CD4-positive, alpha-beta T cell treated with Interleukin-15 for 1 hour (primary cell): Measurements from ENCODE around the gene MAOB.
"Not testable (repeated sequence)": the region's sequence is repeated elsewhere in the genome, so short reads cannot be mapped to it uniquely, and the experiment has no call there.

Experiments used
- DNase-seq: peaks from one replicate; pipeline ENCODE4 v3.0.0-alpha.2; 2020

MAOB gene

DNA sequence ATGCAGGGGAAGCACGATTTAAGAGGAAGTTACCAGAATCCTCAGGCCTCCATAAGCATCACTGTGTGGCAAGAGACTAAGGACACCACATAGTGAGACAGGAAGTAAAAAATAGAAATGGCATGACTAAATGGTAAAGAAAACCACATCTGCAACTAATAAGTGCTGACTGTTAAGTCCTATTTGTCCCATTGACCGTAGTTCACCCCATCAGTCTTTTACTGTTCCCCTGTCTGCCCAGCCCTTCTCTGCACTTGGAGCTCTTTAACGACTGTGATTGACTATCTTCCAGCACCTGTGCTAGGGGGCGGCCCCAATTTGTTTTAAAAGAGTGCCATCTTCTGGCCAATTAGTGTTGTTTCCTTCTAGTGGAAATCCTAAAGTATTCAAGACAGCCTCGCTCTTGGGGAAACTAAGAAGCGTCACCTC, 132.0 kb downstream of the MAOB start:
- DNase-seq = peak; percentile 48

DNA sequence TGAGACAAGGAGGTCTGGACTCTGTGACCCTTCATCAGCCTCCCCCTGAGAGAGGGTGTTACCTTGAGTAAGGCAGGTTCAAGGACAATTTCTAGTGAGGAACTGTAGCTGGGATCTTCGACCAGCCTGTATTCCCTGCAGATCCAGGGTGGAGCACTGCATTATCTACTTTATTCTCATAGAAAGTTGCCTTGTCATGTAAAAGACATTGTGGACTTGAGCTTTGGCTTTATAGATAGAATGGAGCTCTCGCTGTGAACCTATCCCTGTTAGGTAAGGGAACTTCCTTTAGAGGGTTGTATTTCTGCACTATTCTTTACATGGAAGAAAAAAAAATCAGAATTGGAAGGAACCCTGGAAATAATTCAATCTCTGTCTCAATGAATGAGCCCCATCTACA, 134.8 kb downstream of the MAOB start:
- DNase-seq = no peak

DNA sequence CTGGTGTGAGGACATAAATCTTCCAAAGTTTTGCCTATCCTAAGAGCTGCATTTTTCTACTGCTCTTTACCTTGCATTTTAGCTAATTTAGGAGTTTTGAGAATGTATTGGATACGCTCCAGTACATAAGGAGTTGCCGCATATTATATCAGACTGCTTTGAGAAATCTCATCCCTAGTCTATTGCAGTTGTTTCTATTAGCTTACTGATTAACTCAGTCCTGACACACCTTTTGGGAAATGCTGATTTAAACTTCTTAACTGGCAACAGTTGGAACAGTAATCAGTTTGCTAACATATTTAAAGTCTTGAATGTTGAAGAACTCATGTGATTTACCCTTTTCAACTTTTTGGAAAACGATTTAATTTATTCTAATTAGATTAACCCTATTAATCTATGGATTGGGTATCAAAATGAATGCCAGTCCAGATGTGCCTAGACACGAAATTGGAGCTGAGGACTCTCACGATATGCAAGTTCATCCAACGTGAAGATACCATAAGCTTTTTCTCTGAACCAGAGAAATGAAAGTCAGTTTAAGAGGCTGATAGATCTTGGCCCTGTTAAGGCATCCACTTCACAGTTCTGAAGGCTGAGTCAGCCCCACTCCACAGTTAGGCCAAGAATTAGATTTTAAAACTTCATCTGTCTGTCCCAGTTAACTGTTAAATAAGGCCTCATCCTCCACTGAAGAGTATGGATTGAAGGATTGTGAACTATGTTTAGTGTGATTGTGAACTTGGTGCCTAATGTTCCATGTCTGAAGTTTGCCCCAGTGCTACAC, 136.1 kb downstream of the MAOB start:
- DNase-seq = no peak

DNA sequence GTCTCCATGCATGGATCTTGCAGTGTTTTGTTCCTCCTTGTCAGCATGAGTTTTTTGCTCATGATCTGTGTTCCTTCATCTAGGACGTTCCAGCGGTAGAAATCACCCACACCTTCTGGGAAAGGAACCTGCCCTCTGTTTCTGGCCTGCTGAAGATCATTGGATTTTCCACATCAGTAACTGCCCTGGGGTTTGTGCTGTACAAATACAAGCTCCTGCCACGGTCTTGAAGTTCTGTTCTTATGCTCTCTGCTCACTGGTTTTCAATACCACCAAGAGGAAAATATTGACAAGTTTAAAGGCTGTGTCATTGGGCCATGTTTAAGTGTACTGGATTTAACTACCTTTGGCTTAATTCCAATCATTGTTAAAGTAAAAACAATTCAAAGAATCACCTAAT, 138.0 kb downstream of the MAOB start:
- DNase-seq = no peak

DNA sequence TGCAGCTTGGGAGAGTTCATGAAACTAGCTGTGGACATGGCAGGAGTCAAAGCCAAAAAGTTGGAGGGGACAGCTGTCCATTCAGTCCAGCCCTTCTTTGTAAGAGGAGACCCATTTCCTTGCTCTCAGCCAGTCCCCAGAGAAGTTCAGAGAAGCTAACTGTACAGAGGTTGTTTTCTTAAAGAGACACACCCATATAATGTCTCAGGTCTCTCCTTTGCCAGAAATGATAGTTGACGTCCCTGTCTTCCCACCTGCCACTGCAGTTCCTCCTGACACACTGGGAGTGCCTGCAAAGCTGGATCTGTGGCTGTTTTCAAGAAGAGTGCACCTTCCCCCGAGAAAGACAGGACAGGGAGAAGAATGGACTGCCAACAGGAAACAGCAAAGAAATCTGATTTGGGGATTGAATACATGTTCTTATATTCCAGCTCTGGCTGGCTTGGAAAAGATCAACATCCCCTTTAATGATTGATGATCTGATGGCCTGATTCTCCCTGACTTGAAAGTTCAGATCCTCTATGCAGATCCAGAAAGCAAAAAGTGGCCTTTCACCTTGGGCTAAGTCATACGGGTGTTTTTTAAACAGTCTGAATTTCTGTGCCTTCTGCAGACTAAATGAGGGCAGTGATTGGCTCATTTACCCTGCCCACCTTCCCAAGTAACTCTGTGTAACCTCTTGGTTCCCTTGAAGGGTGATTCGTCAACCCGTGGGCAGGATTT, 139.0 kb downstream of the MAOB start:
- no peak for DNase-seq

DNA sequence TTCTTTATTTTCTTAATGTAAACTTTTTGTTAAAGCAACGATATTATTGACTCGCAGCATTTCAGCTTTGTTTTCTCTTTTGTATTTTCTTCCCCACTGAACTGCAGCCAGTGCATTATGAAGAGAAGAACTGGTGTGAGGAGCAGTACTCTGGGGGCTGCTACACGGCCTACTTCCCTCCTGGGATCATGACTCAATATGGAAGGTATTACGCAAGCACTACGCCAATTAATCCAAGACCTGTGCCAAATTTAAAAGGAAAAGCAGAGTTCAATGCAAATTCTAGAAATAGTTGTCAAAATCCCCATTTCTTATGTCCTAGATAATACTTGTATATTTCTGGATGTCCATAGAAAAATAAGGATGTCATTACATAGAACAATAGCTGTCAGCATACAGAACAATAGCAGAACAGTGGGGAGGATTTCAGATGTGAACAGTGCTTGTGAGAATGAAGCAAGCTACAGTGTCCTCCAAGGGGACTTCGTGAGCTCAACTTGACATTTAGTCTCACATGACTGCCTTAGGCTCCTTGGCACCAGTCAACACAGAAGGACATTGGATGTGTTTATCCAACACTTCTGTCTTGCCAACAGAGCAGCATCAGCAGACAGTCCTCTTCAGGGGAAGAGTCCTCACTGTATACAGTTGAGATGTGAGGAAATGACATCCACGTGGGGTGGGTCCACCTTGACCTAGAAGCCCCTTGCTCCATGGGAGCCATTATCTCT, 140.2 kb downstream of the MAOB start:
- no peak for DNase-seq

DNA sequence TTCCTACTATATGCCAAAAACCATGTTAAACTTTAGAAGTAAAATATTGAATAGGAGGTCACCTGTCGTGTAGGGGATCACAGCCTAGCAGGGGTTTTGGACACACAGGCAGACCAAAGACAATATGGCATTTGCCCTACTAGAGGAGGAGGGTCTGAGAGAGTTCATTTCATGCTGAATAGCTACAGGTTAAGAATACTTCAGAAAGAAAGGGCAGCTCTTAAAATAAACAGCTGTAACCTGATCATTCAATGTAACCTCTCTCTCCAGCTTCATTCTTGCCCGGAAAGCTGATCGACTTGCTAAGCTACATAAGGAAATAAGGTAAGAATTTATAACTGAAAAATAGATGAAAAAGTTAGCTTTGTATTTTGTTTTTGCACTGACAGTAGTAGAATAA, 146.3 kb downstream of the MAOB start:
- no peak for DNase-seq

DNA sequence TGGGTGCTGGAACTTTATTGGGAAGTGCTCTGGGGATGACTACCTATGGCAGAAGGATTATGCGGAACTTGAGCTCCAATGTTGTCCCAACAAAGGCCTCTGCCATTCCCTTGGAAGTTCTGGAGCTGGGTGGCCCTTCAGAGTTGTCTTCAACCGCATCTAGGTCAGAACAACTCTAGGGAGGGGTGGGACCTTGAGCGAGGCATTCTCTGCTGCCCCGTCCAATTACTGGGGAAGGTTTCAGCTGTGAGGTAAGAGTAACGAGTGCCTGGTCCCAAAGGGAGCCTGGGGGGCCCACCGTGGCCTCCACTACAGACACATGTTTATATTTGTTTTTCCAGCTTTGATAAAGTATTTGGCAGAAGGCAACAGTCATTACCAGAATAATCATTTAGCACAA, 146.7 kb downstream of the MAOB start:
- DNase-seq = no peak

DNA sequence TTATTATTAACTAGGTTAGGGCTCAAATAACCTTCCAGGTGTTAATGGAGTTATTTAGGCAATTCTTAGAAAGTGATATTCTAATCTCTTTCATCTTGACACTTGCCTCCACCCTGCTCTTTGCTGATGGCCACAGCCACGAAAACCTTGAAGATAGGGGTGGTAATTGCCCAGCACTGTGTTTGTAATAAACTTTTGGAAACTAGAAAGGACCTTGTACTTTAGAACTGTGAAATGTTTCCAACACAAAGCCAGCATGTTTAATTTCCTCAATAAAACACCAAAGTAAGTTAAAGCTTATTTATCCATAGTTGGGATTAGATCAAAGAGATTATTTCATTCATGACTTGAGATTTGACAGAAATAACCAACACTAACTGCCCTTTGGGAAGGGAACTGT, 147.8 kb downstream of the MAOB start:
- DNase-seq = no peak

DNA sequence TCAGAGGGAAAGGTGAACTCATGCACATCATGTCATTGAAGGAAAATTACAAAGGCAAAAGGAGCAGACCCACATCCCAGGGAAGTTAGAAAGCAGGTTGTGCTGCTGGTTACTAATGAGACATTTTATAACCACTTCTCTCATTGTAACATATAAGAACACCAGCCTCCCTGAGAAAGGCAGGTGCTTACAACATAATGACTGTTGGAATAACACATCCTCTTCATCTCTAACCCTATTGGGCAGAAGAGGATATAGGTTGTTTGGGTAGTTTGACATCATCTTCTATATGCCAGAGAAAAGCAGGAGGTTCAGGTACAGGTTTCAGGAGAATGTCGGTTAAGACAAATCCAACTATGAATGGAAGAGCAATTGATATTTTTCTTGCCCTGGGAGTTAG, 148.6 kb downstream of the MAOB start:
- DNase-seq = no peak

DNA sequence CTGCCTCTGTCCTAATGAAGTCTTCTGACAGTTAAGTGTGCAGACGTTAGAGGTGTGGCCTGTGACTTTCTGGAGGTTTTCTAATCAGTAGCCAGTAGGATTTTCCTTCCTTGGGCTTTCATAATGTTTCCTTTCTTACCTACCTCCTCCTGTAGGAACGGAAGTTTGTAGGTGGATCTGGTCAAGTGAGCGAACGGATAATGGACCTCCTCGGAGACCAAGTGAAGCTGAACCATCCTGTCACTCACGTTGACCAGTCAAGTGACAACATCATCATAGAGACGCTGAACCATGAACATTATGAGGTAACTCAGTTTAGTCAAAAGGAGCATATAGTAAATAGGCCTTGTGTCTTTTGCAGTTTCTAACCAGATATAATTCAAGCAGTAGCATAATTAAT, 151.2 kb downstream of the MAOB start:
- no peak for DNase-seq

DNA sequence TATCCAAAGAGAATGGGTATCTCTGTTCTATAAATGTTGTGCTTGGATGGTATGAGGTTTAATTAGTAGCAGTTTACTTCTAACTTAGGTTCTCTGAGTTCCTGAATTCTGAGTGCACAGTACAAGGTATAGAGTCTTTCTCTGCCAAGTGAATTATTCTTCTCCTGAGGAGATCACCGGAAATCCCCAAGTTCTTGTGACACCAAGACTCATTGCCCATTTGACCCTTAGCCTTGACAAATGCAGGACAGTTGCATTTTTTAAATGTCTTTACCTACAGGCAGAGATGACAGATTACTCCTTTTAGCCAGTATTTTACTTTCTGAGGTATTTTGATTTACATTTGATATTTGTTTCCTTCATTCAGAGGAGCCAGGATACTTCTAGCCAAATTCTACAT, 153.3 kb downstream of the MAOB start:
- DNase-seq = no peak

DNA sequence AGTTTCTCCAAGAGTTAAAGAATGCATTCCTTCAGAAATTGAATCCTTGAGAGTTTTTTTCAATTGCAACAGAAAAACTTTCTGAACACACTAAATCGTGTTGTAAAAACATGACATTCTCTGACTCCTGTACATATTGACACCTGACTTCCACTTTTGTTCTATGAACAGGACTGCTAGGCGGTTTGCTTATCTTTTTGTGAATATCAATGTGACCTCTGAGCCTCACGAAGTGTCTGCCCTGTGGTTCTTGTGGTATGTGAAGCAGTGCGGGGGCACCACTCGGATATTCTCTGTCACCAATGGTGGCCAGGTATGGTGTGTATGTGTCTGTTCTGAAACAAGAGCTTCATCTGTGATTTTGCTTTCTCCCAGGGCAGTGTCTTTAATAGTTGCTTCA, 154.2 kb downstream of the MAOB start:
- DNase-seq = no peak

DNA sequence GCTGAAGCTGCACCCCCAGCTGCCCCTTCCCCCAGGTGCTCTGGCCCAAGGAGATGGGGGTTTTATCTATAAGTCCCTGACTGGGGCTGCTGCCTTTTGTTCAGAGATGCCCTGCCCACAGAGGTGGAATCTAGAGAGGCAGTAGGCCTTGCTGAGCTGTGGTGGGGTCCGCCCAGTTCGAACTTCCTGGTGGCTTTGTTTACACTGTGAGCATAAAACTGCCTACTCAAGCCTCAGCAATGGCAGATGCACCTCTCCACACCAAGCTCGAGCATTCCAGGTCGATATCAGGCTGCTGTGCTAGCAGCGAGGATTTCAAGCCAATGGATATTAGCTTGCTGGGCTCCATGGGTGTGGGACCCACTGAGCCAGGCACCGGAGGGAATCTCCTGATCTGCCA, 155.0 kb downstream of the MAOB start:
- not testable (repeated sequence) for DNase-seq

DNA sequence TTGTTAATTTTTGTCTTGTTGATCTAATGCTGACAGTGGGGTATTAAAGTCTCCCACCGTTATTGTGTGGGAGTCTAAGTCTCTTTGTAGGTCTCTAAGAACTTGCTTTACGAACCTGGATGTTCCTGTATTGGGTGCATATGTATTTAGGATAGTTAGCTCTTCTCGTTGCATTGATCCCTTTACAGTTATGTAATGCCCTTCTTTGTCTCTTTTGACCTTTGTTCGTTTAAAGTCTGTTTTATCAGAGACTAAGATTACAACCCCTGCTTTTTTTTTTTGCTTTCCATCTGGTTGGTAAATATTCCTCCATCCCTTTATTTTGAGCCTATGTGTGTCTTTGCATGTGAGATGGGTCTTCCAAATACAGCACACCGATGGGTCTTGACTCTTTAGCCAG, 157.0 kb downstream of the MAOB start:
- DNase-seq = not testable (repeated sequence)

DNA sequence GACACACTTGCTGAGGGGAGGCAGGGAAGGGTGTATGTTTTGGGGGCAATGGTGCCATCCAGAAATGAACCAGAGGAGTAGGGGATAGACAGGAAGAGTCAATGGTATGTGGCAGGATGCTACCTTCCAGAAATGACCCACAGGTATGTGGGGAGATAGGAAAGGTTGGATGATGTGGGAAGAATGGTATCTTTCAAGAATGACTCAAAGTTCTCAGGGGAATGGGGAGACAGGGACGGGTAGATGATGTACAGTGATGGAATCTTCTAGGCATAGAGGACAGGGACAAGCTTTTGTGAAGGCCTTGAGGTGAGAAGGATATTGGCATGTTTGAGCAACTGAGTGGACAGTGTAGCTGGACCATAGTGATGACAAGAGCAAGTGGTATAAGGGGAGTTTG, 161.3 kb downstream of the MAOB start:
- DNase-seq = no peak

DNA sequence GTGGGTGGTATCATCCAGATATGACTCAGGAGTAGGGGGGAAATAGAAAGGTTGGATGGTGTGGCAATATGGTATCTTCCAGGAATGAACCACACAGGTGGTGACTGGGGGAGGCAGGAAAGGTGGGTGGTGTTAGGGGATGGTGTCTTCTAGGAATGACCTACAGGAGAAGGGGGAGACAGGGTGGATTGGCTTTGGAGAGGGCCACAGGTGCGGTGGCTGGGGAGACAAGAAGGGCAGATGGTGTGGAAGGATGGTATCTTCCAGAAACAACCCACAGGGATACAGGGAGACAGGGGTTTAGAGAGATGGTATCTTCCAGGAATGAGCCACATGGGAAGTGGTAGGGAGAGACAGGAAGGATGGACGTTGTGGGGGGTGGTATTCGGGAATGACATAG, 162.2 kb downstream of the MAOB start:
- DNase-seq = no peak

DNA sequence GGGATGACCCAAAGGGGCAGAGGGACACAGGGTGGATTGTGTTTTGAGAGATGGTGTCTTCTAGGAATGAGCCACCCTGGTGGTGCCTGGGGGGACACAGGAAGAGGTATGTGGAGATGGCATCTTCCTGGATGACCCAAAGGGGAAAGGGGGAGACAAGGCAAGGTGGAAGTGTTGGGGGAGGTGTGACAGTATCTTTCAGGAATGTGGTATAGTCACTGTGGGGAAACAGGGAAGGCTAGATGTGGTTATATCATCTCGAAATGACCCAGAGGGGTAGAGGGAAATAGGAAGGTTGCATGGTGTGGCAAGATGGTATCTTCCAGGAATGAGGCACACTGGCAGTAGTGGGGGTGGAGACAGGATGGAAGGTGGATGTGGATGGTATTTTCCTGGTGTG, 163.3 kb downstream of the MAOB start:
- no peak for DNase-seq

DNA sequence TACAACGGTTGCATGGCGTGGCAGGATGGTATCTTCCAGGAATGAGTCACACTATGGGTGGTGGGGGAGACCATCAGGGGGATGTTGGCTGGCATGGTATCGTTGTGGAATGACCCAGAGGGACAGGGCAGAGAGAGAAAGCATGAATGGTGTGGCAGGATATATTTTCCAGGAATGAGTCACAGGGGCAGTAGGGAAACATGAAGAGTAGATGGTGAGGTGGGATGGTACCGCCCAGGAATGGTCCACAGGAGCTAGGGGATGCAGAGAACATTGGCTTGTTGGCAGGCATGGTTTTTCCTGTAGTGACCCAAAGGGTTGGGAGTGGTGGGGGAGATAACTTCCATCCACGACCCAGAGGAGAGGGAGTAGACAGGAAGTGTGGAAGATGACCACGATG, 163.7 kb downstream of the MAOB start:
- no peak for DNase-seq

DNA sequence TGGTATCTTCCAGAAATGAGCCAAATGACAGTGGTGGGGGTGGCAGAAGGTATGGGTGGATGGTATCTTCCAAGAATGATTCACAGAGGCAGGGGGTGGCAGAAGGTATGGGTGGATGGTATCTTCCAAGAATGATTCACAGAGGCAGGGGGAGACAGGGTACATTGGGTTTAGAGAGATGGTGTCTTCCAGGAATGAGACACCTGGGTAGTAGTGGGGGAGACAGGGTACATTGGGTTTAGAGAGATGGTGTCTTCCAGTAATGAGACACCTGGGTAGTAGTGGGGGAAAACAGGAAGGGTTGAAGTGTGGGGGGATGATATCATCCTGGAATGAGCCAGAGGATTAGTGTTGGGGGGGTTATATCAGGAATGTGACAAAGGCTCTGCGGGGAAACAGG, 164.2 kb downstream of the MAOB start:
- DNase-seq = no peak

DNA sequence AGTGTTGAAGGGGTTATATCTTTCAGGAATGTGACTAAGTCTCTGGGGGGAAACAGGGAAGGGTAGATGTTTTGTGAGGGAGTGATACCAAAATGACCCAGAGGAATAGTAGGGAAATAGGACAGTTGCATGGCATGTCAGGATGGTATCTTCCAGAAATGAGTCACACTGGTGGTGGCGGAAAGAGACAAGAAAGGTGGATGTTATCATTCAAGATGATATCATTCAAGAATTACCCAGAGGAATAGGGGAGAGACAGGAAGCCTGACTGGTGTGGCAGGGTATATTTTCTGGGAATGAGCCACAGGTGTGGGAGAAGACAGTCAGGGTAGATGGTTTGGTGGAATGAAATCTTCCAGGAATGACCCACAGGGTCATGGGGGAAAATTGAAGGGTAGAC, 165.1 kb downstream of the MAOB start:
- DNase-seq = no peak

DNA sequence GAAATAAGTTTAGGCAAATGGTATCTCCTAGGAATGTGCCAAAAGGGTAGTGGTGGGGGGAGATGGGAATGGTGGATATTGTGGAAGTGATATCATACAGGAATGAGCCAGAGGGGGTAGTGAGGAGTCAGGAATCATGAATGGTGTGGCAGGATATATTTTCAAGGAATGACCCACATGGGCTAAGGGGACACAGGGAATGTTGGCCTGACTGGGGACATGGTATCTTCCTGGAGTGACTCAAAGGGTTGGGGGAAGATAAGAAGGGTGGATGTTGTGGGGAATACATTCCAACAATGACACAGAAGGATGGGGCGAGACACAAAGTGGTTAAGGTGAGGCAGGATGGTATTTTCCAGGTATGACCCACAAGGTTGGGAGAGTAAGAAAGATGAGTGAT, 165.6 kb downstream of the MAOB start:
- DNase-seq = no peak
